ENCODE data around the gene ASB3. TPM values are rescaled to one million over a fixed set of nuclear protein-coding genes. Genes with fewer than 3 reads are reported as not detected.

The ASB3 gene
- total and polyA plus RNA-seq, 2 donors (not counting 3 experiments of a cell fraction or from before 2014, with no cell fraction given) = 20.3 to 20.5 TPM

- Histone ChIP-seq H3K36me3 (ENCODE audit: control insufficient read depth in 2 of 2, extremely low read depth in 1 of 2, insufficient read depth in 2 of 2, low read length in 2 of 2) (no peaks in the 10 kb centered on the region), H3K79me2 (ENCODE audit: control insufficient read depth, insufficient read depth, low read length) (no peaks in the 10 kb centered on the region), H3K9ac (replicated peaks; ENCODE audit: extremely low read depth, insufficient read depth, low read length) (no peak overlapping the region), H4K20me1 (replicated peaks; ENCODE audit: control insufficient read depth, extremely low read depth, insufficient read depth, low read length) (no peaks in the 10 kb centered on the region), H3K4me3 (replicated peaks in 1 of 3; ENCODE audit: insufficient read depth in 1 of 3, low read depth in 1 of 3, low read length in 3 of 3) (no peak overlapping the region), H3K4me1 (ENCODE audit: control insufficient read depth, extremely low read depth, insufficient read depth, low read length) (no peaks in the 10 kb centered on the region), H3K4me2 (ENCODE audit: insufficient read depth, low read length) (no peak overlapping the region), H3K27ac (ENCODE audit: insufficient read depth, low read depth, low read length) (no peak overlapping the region), H3K9me3 (replicated peaks; ENCODE audit: control insufficient read depth, insufficient read depth, low read length) (no peaks in the 10 kb centered on the region), H3K9me1 (replicated peaks; ENCODE audit: control insufficient read depth, extremely low read depth, insufficient read depth, low read length) (no peaks in the 10 kb centered on the region), H2AFZ (ENCODE audit: low read depth, low read length) (no peak overlapping the region), H3K27me3 (ENCODE audit: control insufficient read depth in 2 of 2, insufficient read depth in 2 of 2, low read length in 2 of 2) (no peaks in the 10 kb centered on the region)
- POLR2A ChIA-PET = no interaction called here
- no peak for FAIRE-seq
- TF ChIP-seq JUN (IDR thresholded peaks at IDR 0.05; ENCODE audit: borderline replicate concordance, insufficient read depth, insufficient read length, low read depth) (no peak), MAX (IDR thresholded peaks at IDR 0.05; ENCODE audit: insufficient read depth, insufficient read length) (no peak), EZH2 (IDR thresholded peaks at IDR 0.05; ENCODE audit: borderline replicate concordance, low read depth, low read length, severe bottlenecking) (no peak), FOS (IDR thresholded peaks at IDR 0.05; ENCODE audit: borderline replicate concordance, insufficient read depth, low read length) (no peak), MYC (IDR thresholded peaks at IDR 0.05; ENCODE audit: low read depth, low read length) (no peak), GATA2 (IDR thresholded peaks at IDR 0.05; ENCODE audit: insufficient read depth, insufficient read length, low read depth, low read length) (no peak), POLR2AphosphoS5 (IDR thresholded peaks at IDR 0.05; ENCODE audit: insufficient read depth, low read depth, low read length) (no peak), CTCF (IDR thresholded peaks at IDR 0.05; ENCODE audit: extremely low read depth in 1 of 2, insufficient read depth in 1 of 2, low read depth in 1 of 2, low read length in 2 of 2) (no peak), POLR2A (IDR thresholded peaks at IDR 0.05; ENCODE audit: low read depth, low read length) (no peak)
- BruUV-seq (replicated peaks) = no TSS peak
- no peak for DNase-seq (ENCODE audit: low read depth, low spot score)
- CTCF ChIA-PET = no interaction called here
- intact Hi-C loops (cut with micrococcal nuclease) = no loop called here
- dilution Hi-C loops (cut with MboI; ENCODE audit: extremely low pct_ligation_motif_present, low sequenced_read_pairs) = no loop called here
Measured at GRCh38 chr2:53631313-53632125, 155.2 kb downstream of the ASB3 start.

Measured in endothelial cell of umbilical vein (primary cell).